Activated CD8-positive, alpha-beta memory T cell treated with anti-CD3 and anti-CD28 coated beads, Interleukin-2, amount 50 U/mL, for 24 hours (primary cell): ENCODE data around the gene MICB.
A peak's percentile ranks its signal among the peaks of the same experiment; 100 is the strongest.
"Not testable (repeated sequence)": the region's sequence is repeated elsewhere in the genome, so short reads cannot be mapped to it uniquely, and the experiment has no call there.

Experiments used
- DNase-seq: peaks from one replicate; pipeline ENCODE4 v3.0.0-alpha.2; 2020; ENCODE audit errors: extremely low read depth

MICB gene

GRCh38 chr6:31497531-31498476 is at the start of gene MICB:
Gene MICB (plus strand): TSS chr6:31498145. CDS start chr6:31498194, 49 bp downstream.
- peak; percentile 78 for DNase-seq

- no peak for DNase-seq
Observed at GRCh38 chr6:31450751-31451150, 47.2 kb upstream of the MICB start.

DNA sequence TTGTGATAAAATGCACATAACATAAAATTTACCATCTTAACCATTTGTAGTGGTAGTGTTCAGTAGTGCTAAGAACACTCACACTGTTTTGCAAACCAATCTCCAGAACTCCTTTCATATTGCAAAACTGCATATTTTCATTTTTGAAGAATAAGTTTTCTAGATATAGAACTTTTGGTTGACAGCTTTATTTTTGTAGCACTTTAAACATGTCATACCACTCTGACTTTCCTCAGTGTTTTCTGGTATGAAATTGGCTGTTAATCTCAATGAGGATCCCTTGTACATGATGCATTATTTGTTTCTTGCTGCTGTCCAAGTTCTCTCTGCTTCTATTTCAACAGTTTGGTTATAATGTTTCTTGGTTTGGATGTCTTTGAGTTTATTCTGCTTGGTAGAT is 45.1 kb upstream of the MICB start:
- no peak for DNase-seq

GRCh38 chr6:31453259-31453658 is 44.7 kb upstream of the MICB start:
- no peak for DNase-seq

DNA sequence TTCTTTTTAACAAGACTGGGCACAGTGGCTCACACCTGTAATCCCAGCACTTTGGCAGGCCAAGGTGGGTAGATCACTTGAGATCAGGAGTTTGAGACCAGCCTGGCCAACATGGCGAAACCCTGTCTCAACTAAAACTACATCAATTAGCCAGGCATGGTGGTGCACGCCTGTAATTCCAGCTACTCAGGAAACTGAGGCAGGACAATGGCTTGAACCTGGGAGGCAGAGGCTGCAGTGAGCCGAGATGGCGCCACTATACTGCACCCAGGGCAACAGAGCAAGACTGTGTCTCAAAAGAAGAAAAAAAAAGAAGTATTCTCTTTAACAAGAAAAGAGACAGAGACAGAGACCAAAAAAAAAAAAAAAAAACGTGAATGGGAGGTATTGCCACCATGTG is 38.1 kb upstream of the MICB start:
- DNase-seq, result not testable (repeated sequence)

DNA sequence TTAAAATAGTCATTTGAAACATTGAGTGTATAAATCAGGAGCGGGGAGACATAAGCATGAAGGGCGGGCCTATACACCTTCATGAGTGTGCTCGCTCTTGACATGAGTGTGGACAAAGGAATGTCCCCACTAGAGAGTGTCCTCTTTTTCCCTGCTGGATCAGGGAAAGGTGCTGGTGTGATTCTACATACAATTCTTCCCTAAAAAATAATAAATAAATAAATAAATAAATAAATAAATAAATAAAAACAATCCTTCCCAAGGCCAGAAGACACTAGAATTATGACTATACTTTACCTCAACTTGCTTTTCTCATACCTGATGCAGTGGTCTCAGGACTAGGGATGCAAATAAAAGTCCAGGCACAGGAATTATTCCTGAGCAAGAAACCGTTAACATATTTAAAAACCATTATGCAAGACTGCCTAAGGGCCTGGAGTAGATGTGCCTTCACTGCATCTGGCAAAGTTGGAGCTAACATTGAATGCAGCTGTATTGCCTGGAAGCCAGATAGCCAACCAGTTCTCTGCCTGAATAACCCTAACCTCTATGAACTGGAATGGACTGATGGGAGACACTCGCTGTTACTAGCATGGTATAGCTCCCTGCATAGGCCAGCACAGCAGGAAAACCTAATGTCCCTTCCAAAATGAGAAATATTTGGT is 37.5 kb upstream of the MICB start:
- DNase-seq, result no peak

DNA sequence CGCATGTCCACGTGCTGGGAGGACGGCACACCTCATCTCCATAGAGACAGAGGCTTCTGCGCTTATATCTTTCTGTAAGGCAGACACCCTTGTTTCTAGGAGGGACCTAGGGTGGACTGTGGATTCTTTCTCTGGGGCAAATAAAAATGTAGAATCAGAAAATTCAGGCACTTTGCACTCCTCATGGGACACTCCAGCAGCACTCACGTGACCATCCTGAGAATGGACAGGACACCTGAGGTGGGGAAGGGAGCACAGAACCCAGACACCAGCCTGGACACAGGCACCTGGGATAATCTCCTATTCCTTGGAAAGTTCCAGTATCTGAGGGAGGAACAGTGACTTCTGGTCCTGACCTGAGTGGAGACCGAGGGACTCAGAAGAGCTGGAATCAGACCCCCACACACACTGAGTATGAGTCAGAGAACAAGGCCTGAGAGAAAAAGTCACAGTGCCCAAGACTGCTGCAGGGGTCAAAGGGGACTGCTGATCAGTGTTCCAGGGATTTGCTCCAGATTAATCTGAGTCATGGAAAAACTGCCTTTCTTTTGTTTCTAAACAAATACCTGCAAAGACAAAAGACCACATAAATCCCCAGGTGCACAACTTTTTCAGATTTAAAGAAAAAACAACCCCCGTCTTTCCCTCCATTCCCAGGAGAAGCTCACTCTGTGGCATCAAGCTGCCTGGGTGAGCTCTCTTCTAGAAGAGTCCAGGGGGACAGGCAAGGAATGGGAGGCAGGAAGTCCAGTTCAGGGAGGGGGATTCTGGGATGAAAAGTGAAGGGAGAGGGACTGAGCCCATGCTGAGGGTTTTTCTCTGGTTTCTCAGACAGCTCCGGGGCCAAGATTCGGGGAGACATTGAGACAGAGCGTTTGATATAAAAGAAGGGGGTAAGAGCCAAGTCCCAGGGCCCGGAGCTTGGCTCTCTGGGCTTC is 35.6 kb upstream of the MICB start:
- DNase-seq, result no peak

- DNase-seq, result peak; percentile 80
Observed at GRCh38 chr6:31462964-31463870, 34.7 kb upstream of the MICB start.

DNA sequence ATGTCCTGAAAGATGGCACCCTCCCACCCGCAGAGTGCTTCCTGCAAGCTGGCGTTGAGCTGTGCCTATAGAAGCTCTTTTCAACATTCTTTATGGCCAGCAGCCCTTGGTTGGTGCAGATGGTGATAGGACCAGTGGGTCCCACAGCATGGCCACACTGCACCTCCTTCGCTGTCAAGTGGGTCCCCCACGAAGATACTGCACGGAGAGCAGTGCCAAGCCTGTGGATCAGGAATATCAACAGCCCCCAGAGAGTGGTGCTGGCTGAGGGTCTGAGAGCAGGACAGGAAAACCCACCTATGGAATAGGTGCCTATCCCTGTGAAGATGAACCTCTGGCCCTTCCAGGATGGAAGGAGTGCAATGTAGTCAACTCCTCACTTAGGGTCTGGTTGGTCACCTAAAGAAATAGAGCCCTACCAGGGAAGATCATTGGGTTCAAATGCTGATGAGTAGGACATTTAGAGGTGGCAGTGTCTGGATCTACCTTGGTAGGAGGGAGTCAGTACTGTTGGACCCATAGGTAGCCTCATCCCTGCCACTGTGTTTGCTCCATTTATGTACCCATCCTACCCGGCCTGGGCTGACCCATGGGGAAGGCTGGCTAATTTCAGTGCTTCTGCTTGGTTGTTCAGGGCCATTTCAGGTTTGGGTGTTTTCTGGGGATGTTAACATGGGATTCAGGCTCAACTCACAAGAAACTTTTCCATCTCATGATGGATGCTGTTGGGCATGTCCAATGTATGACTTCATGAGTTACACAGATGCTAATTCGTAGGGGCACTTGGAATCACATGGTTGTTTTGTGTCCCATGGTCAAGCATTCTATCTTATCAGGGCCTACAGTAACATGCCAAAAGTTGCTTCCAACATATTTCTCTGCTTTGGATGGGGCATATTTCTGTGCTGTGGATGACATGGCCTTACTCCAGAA is 33.4 kb upstream of the MICB start:
- no peak for DNase-seq

- DNase-seq, result no peak
Observed at GRCh38 chr6:31465185-31465536, 32.8 kb upstream of the MICB start.

DNA sequence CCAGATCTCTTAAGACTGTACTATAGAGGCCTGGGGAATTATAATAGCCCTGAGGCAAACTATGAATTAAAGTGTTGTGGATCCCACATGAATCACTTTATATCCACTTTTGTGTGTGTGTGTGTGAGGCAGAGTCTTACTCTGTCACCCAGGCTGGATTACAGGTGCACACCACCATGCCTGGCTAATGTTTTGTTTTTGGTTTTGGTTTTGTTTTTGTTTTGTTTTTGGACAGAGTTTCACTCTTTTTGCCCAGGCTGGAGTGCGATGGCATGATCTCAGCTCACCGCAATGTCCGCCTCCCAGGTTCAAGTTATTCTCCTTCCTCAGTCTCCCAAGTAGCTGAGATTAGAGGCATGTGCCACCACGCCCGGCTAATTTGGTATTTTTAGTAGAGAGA is 32.2 kb upstream of the MICB start:
- DNase-seq, result no peak

- DNase-seq, result no peak
Observed at GRCh38 chr6:31466466-31466865, 31.5 kb upstream of the MICB start.

- no peak for DNase-seq
Observed at GRCh38 chr6:31467151-31467550, 30.8 kb upstream of the MICB start.

- no peak for DNase-seq
Observed at GRCh38 chr6:31468311-31468710, 29.6 kb upstream of the MICB start.

DNA sequence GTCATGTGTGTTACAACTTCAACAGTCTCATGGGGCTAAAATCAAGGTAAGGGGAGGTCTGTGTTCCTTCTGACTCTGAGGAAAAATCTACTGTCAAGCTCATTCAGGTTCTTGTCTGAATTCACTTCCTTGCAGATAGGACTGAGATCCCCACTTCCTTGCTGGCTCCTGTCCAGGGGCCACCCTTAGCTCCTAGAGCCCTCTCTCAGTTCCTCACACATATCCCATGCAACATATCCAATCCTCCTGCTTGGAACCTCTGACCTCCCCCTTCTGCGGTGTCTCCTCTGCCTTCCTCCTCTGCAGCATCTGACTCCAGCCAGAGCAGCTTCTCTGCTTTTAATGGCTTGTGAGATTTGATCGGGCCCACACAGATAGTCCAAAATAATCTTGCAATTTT is 27.1 kb upstream of the MICB start:
- DNase-seq, result no peak

GRCh38 chr6:31471711-31472110 is 26.2 kb upstream of the MICB start:
- no peak for DNase-seq

DNA sequence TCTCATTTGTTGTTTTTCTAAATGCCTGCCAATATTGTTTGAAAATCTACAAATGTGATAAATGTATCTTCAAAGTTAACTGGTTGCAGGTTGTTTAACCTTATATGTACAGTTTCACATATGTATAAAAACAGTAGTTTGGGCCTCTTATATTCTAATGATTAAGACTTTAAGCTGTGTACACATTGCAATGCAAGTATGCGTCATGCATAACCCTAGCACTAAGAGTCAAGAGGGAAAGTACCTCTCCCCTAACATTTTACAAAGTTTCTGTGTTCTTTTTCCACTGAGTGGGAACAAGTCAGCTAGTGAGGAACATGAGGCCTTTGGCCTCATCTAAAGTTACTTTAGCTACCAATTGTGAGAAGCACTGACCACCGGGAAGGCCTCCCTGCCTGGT is 25.7 kb upstream of the MICB start:
- no peak for DNase-seq

GRCh38 chr6:31473244-31473643 is 24.7 kb upstream of the MICB start:
- DNase-seq, result no peak

DNA sequence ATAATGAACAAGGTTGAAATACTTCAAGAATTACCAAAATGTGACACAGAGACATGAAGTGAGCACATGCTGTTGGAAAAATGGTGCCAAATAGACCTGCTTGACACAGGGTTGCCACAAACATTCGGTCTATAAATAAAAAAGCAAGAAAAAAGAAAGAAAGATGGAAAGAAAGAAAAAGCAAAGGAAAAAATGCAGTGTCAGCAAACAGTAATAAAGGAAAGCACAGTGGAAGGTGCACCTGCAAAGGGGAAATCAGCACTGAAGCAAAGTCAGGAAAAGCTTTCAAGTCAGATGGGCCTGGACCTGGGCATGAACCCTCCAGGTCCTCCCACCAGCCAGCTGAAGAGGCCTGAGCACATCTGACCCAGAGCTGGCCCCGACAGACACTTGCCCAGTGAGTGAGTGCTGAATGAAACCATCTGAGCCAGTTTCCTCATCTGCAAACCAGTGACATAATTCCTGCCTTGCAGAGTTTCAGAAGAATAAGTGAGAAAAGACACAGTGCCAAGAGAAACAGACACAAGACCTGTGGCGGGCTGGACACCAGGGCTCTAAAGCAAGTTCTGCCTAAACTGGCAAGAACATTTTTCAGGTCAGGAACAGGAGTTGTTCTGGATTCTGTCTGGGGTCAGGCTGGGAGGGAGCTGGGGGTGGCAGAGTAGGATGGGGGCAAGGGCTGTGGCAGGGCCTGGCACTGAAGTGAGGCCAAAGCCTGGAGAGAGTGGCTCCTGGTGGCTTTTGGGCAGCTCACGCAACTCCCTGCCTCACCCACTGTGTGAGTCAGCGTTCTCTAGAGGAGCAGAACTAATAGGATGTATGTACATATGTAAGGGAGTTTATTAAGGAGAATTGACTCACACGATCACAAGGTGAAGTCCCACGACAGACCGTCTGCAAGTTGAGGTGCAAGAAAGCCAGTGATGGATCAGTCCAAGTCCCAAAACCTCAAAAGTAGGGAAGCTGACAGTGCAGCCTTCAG is 23.9 kb upstream of the MICB start:
- DNase-seq, result no peak
